ENCODE data around the gene TCAIM.
"Not testable (repeated sequence)": the region's sequence is repeated elsewhere in the genome, so short reads cannot be mapped to it uniquely, and the experiment has no call there.

The TCAIM gene

DNA sequence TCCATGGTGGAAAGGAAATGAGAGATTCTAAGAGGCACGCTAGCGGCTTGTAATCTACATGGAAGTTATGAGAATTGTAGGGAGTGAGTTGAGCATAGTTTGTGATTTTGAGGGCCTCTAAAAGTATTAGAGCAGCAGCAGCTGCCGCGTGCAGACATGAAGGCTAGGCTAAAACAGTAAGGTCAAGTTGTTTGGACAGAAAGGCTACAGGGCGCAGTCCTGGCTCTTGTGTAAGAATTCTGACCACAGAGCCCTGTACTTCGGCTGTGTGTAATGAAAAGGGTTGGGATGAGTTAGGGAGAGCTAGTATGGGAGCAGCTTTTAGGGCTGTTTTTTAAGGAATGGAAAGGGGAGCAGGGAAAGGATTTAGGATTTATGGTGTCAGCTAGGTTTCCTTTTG is 8.0 kb downstream of the TCAIM start:
- DNase-seq = not testable (repeated sequence)

DNA sequence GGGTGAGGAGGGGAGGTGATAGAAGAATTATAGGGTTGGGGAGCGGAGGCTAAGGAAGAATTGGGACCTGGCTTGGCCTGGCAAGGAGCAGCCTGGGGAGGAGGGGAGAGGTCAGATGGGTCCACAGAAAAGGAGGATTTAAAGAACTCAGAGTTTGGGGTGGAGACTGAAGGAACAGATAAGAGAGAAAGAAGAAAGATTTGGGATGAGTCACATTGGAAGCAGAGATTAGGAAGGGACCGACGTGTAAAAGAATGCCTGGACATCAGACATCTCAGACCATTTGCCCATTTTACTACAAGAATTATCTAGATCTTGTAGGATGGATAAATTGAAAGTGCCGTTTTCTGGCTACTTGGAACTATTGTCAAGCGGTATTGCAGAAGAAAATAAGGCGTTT is 10.4 kb downstream of the TCAIM start:
- no peak for DNase-seq

DNA sequence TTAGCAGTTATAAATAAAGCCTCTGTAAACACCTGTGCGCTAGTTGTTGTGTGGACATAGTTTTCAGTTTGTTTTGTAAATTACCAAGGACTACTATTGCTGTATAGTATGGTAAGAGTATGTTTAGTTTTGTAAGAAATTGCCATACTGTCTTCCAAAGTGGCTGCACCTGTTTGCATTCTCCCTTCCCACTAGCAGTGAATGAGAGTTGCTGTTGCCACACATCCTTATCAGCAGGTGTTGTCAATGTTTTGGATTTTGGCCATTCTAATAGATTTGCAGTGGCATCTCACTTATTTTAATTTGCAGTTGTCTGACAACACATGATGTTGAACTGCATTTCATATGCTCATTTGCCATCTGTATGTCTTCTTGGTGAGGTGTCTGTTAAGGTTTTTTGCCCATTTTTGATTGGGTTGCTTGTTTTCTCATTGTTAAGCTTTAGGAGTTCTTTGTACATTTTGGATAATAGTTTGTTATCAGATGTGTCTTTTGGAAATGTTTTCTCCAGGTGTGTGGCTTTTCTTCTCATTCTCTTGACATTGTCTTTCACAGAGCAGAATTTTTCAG is 14.9 kb downstream of the TCAIM start:
- no peak for DNase-seq

DNA sequence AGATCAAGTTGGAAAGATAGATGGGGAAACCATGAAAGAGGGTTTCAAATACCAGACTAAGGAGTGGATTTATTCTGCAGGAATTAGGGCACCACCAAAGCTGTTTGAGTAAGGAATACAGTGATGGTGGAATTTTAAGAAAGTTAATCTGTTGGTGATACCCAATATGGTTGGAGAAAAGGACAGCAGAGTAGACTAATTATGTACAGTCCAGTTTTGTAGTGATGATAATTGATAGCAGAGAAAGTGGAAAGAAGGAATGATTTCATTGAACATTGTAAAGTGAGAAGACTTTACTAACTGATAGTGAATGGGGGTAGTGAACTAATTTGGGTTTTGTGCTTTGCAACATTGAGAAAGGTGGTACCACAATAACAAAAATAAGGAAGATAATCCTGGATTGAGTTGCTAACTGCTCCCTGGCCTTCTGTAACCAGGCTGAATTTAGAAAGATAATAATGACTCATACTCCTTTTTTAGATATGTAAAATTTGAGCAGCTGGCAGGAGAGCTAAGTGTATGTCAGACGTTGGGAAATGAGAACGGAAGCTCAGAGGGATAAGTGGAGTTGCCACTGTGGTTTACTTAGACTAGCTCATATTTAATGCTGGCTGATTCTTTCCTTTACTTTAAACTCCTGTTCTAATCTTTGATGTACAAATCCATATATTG is 16.9 kb downstream of the TCAIM start:
- peak; percentile 2 for DNase-seq

DNA sequence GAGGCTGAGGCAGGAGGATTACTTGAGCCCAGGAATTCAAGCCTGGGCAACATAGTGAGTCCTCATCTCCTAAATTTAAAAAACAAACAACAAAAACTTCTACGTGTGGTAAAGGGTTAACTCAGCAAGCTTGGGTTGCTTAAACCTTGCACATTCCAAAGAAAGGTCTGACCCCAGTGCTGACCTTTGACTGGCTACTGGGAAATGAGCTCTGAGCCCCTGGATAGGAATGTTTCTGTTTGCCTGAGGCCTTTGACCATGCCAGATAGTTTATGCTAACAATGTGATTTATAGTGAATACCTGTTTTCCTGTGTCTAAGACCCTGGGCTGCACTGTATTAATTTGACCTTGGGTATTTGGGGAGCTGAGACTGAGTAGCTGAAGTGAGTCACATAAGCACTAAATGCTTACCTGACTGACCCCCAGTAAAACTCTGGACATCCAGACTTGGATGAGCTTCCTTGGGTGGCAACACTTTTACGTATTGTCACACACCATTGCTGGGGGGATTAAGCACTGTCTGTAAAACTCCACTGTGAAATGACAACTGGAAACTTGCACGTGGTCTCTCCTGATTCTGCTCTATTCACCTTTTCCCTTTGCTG is 20.7 kb downstream of the TCAIM start:
- no peak for DNase-seq

DNA sequence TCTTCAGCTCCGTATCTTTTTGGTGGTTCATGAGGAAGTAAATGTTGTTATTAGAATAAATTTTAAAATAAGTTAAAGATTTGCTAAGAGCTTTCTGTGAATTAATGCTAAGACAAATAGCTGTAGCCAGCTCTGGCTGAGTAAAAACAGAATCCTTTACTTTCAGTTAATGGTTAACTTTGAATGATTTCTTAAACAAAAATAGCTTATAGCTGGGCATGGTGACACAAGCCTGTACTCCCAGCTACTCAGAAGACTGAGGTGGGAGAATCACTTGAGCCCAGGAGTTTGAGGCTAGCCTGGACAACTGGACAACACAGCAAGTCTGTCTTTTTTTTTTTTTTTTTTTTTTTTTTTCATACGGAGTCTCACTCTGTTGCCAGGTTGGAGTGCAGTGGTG is 25.0 kb downstream of the TCAIM start:
- no peak for DNase-seq

DNA sequence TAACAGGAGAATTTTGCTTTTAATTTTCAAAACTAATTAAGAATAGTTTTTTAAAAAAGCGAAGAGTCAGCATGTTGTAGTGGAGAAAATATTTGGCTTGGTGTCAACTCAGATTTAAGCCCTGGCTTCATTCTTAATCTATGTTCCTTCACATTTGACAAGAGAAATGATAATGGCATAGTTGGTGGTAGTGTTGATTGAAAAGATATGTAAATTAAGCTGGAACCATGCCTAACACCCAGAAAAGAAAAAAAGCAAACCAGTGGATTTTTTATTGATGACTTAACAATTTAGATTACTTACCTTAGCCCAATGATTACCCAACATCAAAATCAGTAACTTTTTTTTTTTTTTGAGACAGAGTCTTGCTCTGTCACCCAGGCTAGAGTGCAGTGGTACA is 27.4 kb downstream of the TCAIM start:
- DNase-seq = no peak

DNA sequence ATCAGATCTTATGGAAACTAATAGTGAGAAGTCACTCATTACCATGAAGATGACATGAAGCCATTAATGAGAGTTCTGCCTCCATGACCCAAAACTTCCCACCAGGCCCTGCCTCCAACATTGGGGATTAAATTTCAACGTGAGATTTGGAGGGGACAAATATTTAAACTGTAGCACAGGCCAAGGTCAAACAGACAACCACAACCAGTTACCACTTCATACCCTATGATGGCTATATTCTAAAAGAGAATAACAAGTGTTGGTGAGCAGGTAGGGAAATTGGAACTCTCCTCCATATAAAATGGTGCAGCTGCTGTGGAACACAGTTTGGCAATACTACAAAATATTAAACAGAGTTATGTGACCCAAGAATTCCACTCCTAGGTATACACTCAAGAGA is 36.9 kb downstream of the TCAIM start:
- no peak for DNase-seq

DNA sequence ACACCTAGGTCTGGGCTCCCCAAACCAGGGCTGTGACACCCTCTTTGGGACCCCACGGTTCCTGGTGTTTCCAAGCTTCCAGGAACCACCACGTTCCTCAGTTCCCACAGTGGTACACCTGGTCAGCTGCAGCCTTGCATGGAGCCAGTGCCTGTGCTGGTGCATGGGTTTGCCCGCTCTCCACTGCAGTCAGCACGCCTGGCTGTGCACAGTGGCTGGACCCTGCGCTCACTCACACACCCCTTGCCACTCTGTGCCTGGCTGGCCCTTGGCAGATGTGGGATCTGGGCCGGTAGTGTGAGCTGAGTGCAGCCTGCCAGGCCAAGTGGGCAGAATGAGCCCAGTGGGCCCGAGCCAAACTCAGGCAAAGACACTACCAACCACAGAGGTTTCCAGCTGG is 48.8 kb downstream of the TCAIM start:
- no peak for DNase-seq

DNA sequence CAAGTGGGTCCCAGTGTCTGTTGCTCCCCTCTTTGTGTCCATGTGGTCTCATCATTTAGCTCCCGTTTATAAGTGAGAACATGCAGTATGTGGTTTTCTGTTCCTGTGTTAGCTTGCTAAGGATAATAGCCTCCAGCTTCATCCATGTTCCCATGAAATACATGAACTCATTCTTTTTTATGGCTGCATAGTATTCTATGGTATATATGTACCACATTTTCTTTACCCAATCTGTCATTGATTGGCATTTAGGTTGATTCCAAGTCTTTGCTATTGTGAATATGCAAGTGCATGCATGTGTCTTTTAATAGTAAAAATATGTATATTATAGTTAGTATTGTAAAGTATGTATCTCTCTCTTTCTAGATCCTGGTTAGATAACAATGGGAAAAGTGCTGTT is 53.9 kb downstream of the TCAIM start:
- no peak for DNase-seq

DNA sequence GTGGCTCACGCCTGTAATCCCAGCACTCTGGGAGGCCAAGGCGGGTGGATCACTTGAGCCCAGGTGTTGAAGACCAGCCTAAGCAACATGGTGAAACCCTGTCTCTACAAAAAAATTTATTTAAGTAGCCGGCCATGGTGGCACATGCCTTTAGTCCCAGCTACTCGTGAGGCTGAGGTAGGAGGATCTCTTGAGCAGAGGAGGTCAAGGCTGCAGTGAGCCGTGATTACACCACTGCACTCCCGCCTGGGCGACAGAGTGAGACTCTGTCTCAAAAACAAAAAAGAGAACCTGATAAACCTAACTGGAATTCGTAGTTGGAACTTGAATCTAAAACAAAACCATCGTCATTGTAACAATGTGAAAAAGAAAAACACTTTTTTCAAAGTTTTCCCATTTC is 57.1 kb downstream of the TCAIM start:
- DNase-seq = no peak

DNA sequence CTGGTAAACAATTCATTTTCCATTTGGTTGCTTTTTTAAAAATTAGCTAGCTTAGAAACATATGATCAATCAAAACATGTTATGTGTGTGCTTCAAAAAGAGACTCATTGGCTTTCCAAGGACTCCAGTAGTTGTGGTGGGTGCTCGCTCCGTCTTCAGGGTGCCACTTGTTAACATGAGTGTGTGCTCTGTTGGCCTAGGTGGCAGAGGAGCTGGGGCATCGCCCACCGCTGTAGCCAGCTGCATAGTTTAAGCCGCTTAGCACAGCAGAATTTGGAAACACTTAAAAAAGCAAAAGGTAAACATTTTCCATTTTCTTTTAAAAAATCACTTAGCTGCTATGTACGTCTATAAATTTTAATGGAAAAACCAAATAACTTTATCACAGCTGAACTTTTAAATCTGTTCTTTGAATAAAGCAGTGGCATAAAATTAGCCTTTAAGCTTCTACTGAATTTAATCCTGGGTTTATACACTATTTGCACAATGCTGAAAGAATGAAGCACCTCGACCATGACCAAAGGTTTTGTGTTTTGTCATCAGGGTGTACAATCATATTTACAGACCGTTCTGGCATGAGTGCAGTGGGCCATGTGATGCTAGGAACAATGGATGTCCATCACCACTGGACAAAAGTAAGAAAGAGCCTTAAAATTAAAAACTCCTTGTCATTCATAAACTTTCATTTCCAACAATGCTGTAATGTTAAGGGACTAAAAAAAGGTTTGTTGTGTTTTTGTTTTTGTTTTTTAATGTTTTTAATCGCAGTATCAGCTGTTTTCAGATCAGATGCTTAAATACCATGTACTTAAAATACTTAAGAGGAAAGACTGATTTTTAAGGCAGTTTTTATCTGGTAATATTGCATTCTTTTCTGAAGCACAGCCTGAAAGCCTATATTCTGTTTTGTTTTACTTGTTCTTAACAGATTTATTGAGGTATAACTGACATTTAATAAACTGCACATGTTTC is 57.9 kb downstream of the TCAIM start:
- no peak for DNase-seq

DNA sequence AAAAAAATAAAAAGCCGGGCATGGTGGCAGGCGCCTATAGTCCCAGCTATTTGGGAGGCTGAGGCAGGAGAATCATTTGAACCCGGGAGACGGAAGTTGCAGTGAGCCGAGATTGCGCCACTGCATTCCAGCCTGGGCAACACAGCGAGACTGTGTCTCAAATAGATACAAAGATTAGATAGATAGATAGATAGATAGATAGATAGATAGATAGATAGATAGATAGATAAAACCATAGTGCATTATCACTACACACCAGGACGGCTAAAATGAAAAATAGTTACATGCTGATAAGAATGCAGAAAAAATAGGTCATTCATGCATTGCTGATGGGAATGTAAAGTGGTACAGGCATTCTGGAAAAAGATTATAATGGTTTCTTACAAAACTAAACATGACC is 59.7 kb downstream of the TCAIM start:
- not testable (repeated sequence) for DNase-seq

DNA sequence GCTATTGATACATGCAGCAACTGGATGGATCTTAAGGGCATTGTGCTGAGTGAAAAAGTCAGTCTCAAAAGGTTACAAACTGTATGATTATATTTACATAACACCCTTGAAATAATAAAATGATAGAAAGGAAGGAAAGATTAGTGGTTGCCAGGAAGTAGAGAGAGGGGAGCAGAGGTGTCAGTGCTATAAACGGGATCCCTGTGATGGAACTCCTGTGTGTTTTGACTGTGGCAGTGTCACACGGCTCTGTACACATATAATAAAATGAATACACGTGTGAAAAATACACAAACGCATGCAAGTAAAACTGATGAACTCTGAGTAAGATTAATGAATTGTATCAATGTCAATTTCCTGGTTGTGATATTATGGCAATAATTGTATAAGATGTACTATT is 60.3 kb downstream of the TCAIM start:
- no peak for DNase-seq

DNA sequence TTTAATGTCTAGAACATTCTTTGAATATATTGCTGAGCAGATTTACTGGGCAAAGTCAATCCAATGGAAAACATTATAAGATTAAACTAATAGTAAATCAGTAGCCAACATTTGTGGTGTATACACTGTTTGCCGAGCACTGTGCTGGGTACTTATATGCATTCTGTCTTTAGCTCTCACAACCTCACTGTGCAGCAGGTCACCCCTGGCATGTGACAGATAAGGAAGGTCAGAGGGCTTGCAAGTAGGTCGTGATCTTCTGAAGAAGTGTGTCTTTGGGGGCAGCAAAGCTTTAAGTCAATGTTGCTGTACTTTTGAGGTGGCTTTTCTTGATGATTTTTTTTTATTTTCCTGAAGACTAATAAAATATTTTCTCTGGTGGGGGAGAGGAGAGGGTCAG is 62.2 kb downstream of the TCAIM start:
- peak; percentile 9 for DNase-seq

DNA sequence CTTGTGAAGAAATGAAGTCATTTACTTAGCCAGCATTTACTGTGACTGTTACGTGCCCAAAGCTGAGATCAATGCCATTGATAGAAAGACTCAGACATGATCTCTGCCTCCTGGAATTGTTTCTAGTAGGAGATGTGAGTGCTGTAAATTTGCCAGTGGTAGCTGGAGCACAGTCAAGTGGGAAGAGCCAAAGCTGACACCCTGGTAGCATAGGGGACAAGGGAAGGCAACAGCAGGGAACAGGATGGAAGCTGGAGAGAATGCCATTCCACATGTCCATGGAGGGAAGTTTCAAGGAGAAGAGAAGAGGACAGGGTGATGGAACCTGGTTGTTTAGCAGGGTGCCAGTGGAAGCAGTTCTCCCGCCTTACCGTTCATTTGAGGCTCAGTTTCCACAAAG is 64.0 kb downstream of the TCAIM start:
- DNase-seq = no peak

DNA sequence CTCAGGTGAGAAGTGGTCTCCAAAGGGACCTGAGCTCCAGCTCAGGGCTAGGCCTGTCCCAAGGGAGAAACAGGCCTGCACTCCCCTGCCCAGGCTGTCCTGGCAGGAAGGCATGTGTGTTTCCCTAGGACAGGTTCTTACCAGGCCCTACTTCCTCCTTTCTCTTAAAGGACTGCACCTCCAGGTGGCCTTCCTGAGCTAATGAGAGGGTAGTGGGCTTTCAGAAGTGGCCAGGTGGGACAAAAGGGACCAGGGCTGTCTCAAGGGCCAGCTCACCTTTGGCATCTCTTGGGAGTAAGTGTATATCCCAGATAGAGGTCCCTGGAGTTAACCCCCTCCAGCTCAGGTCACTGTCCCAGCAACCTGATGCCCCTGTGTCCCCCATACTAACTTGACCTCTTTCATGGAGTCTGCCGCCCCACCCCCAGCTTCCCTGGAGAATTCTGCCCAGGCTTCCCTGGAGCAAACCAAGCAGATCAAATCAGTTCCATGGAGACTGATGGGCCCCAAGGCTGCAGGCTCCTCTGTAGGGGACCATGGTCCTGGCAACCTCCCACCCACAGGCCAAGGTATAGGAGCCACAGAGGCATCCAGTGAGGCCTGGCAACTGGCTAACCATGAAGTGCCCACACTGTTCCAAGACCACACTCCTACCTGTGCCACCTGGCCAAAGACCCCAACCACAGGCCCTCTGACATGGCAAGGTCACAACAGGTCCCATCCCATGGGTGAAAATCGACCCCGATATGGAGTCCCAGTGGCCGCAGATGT is 71.3 kb downstream of the TCAIM start:
- no peak for DNase-seq

DNA sequence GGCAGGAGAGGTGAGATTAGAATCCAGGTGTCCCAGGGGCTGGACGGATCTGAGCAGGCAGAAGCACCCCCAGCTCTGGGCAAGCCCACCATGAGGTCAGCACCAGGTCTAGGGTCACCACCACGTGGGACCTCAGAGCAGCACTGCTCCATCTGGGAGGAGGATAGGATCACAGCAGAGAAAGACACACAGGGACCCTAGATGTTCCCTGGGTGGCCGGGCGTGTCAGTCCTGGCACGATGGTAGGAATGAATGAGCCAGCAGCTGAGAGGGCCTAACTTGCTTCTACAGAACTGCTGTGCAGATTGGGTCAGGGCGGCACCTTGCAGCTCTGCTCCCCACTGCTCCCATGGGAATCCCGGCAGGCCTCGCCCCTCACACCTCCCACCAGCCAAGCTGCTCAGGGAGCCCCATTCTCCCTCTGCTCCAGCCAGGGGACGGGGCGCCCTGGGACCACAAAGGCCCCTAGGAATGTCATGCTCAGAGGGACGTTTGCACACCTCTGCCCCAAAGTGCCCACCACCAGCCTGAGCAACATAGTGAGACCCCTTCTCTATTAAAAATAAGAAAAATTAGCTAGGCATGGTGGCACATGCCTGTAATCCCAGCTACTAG is 72.6 kb downstream of the TCAIM start:
- no peak for DNase-seq

DNA sequence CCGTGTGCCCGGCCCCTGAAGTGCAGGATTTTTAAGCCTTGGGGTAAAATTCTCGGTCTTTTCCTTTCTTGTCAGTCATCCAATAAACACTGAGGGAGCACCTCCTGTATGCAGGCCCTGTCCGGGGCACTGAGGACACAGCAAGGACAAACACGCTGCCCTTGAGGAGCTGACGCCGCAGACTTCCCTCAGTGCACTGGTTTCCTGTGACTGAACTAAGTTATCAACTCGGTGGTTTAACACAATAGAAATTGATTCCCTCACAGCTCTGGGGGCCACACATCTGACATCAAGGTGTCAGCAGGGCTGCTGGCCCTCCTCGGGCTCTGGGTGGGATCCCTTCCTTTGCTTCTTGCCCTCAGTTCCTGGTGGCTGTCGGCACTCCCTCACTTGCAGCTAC is 73.8 kb downstream of the TCAIM start:
- DNase-seq = no peak

DNA sequence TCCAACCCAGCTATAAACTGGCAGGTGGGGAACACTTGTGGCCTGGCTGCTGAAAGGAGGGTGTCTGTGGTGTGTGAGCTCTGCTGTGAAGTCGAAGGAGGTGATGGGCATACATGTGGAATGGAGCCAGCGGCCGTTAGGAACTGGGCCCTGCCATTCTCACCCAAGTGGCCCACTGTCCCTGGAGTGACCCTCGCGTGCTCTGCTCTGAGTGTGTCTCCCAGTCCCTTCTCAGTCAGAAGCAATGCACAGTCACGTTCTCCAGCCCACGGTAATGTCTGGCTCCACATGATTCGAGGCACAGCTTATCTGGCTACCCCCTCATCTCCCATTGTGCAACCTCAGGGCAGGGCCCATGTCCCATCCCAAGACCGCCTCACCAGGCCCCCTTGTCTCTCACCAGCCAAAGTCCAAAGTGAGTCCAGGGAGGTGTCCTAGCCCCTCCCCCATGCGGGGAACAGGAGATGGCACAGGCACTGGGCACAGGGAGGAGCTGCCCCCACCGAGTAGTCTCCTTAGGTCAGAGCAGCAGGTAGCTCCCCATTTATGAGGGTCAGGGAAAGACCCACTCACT is 76.0 kb downstream of the TCAIM start:
- no peak for DNase-seq

DNA sequence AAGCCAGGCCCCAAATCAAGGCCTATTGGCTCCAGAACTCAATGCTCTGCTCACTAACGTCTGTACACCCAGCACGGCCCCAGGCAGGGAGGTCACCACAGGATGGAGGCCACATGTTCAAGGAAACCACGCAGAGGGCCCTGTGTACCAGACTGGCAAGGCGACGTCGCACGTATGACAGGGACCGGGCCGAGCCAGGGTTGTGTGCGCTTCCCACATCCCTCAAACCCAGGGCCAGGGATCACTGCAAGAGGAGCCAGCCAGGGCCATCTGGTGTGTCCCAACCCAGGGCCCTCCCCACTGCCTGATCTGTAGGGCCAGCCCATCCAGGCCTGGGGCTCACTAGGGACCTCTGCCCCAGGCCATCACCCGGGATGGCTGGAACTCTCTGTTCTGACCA is 76.9 kb downstream of the TCAIM start:
- no peak for DNase-seq
